HG03039 (cell line): Measurements from ENCODE around the gene PID1.

Experiments used
- ATAC-seq: cut with Tn5 transposase; IDR thresholded peaks from one replicate; pipeline ENCODE4 v1.9.1; 2021; ENCODE audit warnings: mild to moderate bottlenecking, moderate library complexity; ENCODE audit not compliant: unreplicated experiment

The PID1 gene

GRCh38 chr2:229261599-229261998 lies 9.5 kb downstream of the PID1 start:
- no peak for ATAC-seq

- ATAC-seq: no peak
These were observed 10.0 kb downstream of the PID1 start for GRCh38 chr2:229261076-229261475.

GRCh38 chr2:229257985-229258384 lies 13.1 kb downstream of the PID1 start:
- no peak for ATAC-seq

- ATAC-seq: no peak
These were observed 14.7 kb downstream of the PID1 start for GRCh38 chr2:229256376-229256775.

GRCh38 chr2:229254206-229254605 lies 16.9 kb downstream of the PID1 start:
- ATAC-seq: no peak

- ATAC-seq: no peak
These were observed 18.1 kb downstream of the PID1 start for GRCh38 chr2:229252996-229253395.

- no peak for ATAC-seq
These were observed 18.8 kb downstream of the PID1 start for GRCh38 chr2:229252280-229252679.

GRCh38 chr2:229249536-229249935 lies 21.6 kb downstream of the PID1 start:
- no peak for ATAC-seq

GRCh38 chr2:229246334-229246733 lies 24.8 kb downstream of the PID1 start:
- ATAC-seq: no peak

- ATAC-seq: no peak
These were observed 26.1 kb downstream of the PID1 start for GRCh38 chr2:229244975-229245374.

GRCh38 chr2:229243890-229244560 lies 27.1 kb downstream of the PID1 start:
- no peak for ATAC-seq

- no peak for ATAC-seq
These were observed 30.0 kb downstream of the PID1 start for GRCh38 chr2:229240984-229241491.

- no peak for ATAC-seq
These were observed 32.1 kb downstream of the PID1 start for GRCh38 chr2:229239021-229239420.

GRCh38 chr2:229237270-229237669 lies 33.8 kb downstream of the PID1 start:
- no peak for ATAC-seq

GRCh38 chr2:229235131-229235914 lies 35.8 kb downstream of the PID1 start:
- no peak for ATAC-seq

- no peak for ATAC-seq
These were observed 39.2 kb downstream of the PID1 start for GRCh38 chr2:229231885-229232284.

- ATAC-seq: no peak
These were observed 39.7 kb downstream of the PID1 start for GRCh38 chr2:229231328-229231868.

GRCh38 chr2:229230911-229231310 lies 40.2 kb downstream of the PID1 start:
- ATAC-seq: no peak

GRCh38 chr2:229230256-229230655 lies 40.8 kb downstream of the PID1 start:
- ATAC-seq: no peak

- no peak for ATAC-seq
These were observed 44.7 kb downstream of the PID1 start for GRCh38 chr2:229226382-229226781.

GRCh38 chr2:229223107-229223506 lies 48.0 kb downstream of the PID1 start:
- ATAC-seq: no peak

- no peak for ATAC-seq
These were observed 49.4 kb downstream of the PID1 start for GRCh38 chr2:229221641-229222040.
